Ramos (cell line): Measurements from ENCODE around the gene SNAPC1.

ENCODE experiments used
- in situ Hi-C: fragments of 300-500 bp; cut with MboI; formaldehyde crosslinking; loops from one replicate; pipeline ENCODE4 v1.14.3; 2022; ENCODE audit warnings: low sequenced_read_pairs; ENCODE audit not compliant: unreplicated experiment

The SNAPC1 gene

DNA sequence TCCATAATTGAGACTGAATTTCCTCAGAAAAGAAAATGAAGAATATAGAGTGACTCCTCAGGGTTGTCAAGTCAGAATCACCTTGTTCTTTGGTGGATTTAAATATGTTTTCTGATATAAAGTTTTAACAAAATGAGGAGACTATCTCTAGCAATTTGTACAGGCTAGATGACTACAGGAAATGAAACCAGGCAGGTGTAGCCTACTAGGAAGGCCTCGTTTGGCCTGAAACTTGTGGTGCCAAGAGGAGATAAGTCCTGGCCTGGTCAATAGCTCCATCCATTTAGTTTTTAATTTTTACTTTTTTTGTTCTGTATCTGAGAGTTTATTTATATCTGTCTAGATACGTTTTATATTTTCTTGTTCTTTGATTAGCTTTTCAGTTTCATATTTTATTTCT is 41.5 kb downstream of the SNAPC1 start:
- in situ Hi-C loops: no loop called here

- in situ Hi-C loops: no loop called here
These were observed 43.2 kb downstream of the SNAPC1 start for GRCh38 chr14:61805451-61805850.

DNA sequence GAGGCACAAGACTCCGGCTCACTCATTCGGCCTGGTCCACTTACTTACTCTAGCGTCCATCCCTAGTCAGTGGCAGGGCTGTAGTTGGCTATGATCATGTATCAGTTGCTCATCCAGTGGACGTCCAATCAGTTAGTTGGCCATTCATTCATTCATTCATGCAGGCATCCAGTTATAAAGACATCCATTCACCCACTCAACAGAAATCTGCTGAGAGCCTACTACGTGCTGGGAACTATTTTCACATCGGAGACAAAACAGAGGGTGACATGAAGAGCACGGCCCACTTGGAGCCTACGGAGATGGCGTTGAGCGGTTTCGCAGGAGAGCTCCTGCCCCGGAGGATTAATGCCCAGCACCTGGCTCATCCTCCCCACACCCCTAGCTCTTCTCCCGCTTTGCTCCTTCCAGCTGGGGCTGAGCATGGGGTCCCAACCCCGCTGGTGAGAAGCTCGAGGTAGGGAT is 49.7 kb downstream of the SNAPC1 start:
- in situ Hi-C loops: no loop called here

DNA sequence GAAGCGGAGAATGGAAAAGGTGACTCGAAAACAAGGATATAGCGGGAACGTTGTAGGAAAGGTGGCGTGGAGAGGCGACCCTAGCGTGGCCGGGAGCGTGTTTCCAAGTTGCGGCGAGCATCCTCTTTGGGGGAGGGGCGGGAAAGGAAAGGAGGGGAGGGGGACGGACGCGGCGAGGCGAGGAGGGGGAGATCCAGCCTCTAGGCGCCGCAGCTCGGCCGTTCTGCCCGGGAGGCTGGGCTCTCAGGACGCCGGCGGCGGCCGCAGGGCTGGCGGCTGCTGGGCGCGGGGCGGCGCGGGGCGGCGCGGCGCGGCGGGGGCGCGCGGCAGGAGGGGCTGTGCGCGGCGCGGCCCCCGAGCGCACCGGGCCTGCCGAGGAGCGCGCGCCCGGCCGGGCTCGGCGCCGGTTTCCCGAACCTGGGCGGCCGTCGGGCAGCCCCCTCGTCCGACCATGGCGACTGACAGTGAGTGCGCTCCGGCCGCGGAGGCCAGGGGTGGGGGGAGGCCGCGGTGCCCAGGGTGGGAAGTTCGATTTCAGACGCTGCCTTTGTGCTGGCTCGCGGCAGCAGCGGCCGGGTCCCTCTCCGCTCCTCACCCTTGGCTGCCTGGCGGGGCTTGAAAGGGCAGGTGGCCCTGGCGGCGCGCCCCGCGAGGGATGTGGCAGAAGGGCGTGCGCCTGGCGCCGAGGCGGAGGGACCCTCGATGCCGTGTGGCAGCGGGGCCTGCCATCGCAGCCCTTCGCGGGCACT is 50.3 kb downstream of the SNAPC1 start, which contains the start of gene SYT16:
SYT16 (plus strand) TSS at position 357 of the 749 bp plus-strand sequence.
- in situ Hi-C loops: no loop called here

GRCh38 chr14:61813096-61813606 is 50.9 kb downstream of the SNAPC1 start:
- in situ Hi-C loops: no loop called here

DNA sequence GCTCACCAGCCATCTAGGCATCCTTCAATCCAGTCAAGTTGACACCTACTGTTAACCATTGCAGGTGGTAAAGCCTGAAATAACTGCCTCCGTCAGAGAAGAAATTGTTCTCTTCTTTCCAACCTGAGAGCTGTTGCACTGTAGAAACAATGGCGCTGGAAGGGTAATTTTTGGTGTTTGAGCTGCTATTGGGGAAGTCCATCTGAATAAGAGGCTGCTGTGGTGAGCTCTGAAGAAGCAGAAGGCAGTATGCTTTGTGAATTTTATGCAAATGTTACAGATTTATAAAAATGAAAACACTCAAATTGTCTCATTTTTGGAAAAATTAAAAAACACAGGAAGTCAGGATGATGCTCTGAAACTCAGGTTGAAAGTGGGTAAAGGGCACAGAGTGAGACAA is 60.2 kb downstream of the SNAPC1 start:
- in situ Hi-C loops: no loop called here

GRCh38 chr14:61832783-61833182 is 70.6 kb downstream of the SNAPC1 start:
- in situ Hi-C loops: no loop called here

DNA sequence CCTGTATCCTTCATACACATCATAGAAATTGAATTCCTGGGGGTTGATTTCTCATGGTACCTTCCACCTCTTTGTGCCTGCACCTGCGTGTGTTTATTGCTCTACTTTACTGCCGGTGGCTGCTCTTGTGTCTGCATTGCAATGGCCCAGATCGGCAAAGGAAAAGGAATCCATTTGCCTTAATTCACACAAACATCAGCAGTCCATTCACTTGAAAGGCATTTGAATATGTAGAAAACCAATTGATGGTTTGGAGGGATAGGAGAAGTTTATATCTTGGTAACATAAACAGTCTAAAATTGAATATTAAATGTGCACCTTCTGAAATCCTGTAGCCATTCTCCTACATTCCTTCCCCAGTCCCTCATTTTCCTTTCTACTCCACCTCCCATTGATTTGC is 74.0 kb downstream of the SNAPC1 start:
- in situ Hi-C loops: loop anchor here (5.0 kb wide), 1 partner anchor 379 kb away; no protein-coding TSS in a partner anchor

- in situ Hi-C loops: loop anchor here (5.0 kb wide), 1 partner anchor 380 kb away; no protein-coding TSS in a partner anchor
These were observed 74.6 kb downstream of the SNAPC1 start for GRCh38 chr14:61836807-61837206.

- in situ Hi-C loops: loop anchor here (5.0 kb wide), 1 partner anchor 380 kb away; no protein-coding TSS in a partner anchor
These were observed 75.4 kb downstream of the SNAPC1 start for GRCh38 chr14:61837336-61838229.

- in situ Hi-C loops: loop anchor here (5.0 kb wide), 1 partner anchor 381 kb away; no protein-coding TSS in a partner anchor
These were observed 76.5 kb downstream of the SNAPC1 start for GRCh38 chr14:61838661-61839245.

- in situ Hi-C loops: loop anchor here (5.0 kb wide), 1 partner anchor 382 kb away; no protein-coding TSS in a partner anchor
These were observed 77.3 kb downstream of the SNAPC1 start for GRCh38 chr14:61839507-61839906.

GRCh38 chr14:61841145-61841544 is 78.9 kb downstream of the SNAPC1 start:
- in situ Hi-C loops: no loop called here
